ENCODE measurements around the gene ADARB2.
"Not testable (repeated sequence)": the region's sequence is repeated elsewhere in the genome, so short reads cannot be mapped to it uniquely, and the experiment has no call there.

The ADARB2 gene

GRCh38 chr10:1173091-1173490 lies 564.2 kb downstream of the ADARB2 start:
- no peak for DNase-seq

GRCh38 chr10:1172256-1172984 lies 564.9 kb downstream of the ADARB2 start:
- no peak for DNase-seq

- DNase-seq = no peak
These were observed 565.7 kb downstream of the ADARB2 start for GRCh38 chr10:1171586-1171985.

GRCh38 chr10:1171182-1171581 lies 566.1 kb downstream of the ADARB2 start:
- no peak for DNase-seq

- DNase-seq = no peak
These were observed 566.5 kb downstream of the ADARB2 start for GRCh38 chr10:1170867-1171180.

- no peak for DNase-seq
These were observed 567.1 kb downstream of the ADARB2 start for GRCh38 chr10:1169981-1170866.

GRCh38 chr10:1169186-1169885 lies 568.0 kb downstream of the ADARB2 start:
- no peak for DNase-seq

- DNase-seq = no peak
These were observed 568.6 kb downstream of the ADARB2 start for GRCh38 chr10:1168763-1169162.

GRCh38 chr10:1166828-1167275 lies 570.5 kb downstream of the ADARB2 start:
- DNase-seq = no peak

GRCh38 chr10:1166101-1166827 lies 571.1 kb downstream of the ADARB2 start:
- no peak for DNase-seq

GRCh38 chr10:1163831-1164230 lies 573.5 kb downstream of the ADARB2 start:
- DNase-seq = no peak

GRCh38 chr10:1163204-1163660 lies 574.1 kb downstream of the ADARB2 start:
- no peak for DNase-seq

GRCh38 chr10:1162481-1163203 lies 574.7 kb downstream of the ADARB2 start:
- no peak for DNase-seq

GRCh38 chr10:1161315-1161673 lies 576.0 kb downstream of the ADARB2 start:
- DNase-seq = not testable (repeated sequence)

GRCh38 chr10:1160561-1161314 lies 576.6 kb downstream of the ADARB2 start:
- no peak for DNase-seq

- DNase-seq = no peak
These were observed 577.9 kb downstream of the ADARB2 start for GRCh38 chr10:1159131-1160061.

GRCh38 chr10:1158536-1158935 lies 578.8 kb downstream of the ADARB2 start:
- DNase-seq = not testable (repeated sequence)

GRCh38 chr10:1158066-1158465 lies 579.3 kb downstream of the ADARB2 start:
- no peak for DNase-seq

- no peak for DNase-seq
These were observed 579.8 kb downstream of the ADARB2 start for GRCh38 chr10:1157615-1157933.

- DNase-seq = no peak
These were observed 580.3 kb downstream of the ADARB2 start for GRCh38 chr10:1156921-1157614.
